HG02943 (cell line): ENCODE measurements around the gene RNASE4.
"Not testable (repeated sequence)": the region's sequence is repeated elsewhere in the genome, so short reads cannot be mapped to it uniquely, and the experiment has no call there.

Experiments
- ATAC-seq: cut with Tn5 transposase; IDR thresholded peaks from one replicate; pipeline ENCODE4 v1.9.1; 2021; ENCODE audit warnings: mild to moderate bottlenecking, low read depth, moderate library complexity; ENCODE audit not compliant: unreplicated experiment

The RNASE4 gene

GRCh38 chr14:20697273-20698017, 13.1 kb downstream of the RNASE4 start:
- no peak for ATAC-seq

DNA sequence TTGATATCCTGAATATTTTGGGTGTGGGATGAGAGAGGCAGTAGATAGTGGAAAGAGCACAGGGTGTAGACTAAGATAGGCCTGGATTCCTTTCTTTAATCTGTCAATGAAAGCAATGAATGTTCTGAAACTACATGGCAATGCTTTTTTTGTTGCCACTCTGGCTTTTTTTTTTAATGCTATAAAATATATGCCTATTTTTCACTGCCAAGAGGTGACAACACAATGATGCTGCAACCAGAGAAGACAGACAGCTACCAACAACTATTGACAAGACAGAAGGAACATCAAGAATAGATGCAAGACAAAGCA, 13.6 kb downstream of the RNASE4 start:
- no peak for ATAC-seq

DNA sequence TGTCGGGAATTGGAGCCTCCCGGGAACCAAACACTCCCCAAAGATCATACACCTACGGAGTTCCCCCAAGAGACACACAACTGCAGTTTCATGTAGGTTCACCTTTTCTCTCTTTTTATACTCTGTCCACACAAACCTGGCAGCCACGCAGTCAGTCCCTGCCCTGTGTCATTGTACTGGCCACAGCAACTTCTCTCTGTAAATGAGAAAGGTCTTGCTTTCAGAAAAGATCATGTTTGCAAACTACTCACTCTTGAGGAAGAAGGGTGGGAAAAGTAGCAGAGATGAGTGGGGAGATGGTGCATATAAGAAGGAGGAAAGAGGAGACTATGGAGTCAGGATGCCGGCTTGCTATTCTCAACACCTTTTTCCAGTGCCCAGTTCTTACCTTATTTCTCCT, 14.6 kb downstream of the RNASE4 start:
- ATAC-seq: no peak

DNA sequence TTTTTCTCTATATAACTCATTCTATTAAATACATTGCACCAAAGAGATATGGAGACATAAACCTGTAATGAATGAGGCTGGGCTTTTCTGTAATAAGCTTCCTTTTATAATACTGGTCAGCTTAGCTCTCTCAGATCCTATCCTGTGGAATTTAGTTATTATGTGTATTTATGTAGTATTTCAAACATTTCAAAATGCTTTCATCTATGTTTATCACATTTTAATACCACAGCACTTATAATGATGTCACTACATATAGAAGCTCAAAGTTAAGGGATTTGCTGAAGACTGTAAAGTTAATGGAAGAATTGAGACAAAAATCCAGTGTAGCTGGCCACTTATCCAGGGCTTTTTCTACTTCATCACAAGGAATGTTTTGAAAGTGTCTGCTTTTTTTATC, 15.6 kb downstream of the RNASE4 start:
- no peak for ATAC-seq

- not testable (repeated sequence) for ATAC-seq
Measured at GRCh38 chr14:20700965-20701364, 16.6 kb downstream of the RNASE4 start.

DNA sequence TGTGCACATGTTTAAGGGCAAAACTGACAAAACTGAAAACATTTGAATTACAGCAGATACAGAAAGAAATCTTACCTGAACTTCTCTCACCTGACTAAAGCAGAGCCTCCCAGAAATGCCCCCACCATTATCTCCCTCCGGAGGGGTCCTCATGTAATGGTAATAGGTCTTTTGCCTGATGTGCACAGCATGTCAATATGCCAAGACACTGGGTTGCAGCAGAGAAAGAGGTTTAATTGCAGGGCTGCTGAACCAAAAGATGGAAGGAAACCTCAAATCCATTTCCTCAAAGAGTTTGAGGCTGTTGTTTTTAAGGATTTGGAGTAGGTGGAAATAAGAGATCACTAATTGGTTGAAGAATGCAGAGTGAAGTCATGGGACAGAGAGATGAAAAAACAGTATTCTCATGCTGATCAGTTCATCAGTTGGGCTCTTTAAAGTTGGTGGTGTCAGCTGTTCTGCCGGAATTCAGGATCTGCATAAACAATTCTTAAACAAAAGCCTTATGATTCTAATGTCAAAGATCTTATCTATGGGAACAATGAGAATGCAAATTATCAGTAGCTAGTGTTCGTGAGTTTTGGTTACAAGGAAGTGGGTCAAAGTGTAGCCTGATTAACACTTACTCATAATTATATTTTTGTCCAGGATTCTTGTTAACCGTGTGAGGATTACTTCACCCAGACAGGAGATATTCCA, 22.4 kb downstream of the RNASE4 start:
- no peak for ATAC-seq

DNA sequence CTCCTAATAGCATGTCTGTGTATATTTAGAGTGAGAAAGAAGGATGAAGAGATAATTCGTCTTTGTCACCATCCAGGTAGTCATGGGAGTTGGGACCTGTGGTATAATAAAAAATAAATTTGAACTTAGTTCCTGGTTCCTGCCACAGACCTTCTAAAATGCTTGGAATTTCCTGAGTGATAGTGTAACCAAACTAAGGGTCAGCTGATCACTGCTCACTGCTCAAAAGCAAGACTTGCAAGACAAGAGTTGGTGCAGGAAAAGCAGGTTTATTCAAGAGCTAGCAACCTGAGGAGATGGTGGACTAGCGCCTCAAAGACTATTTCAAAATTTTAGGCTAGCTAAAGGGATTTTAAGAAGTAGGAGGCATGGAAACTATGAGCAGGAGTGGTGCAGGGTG, 23.3 kb downstream of the RNASE4 start:
- no peak for ATAC-seq

- no peak for ATAC-seq
Measured at GRCh38 chr14:20711261-20711660, 26.9 kb downstream of the RNASE4 start.

DNA sequence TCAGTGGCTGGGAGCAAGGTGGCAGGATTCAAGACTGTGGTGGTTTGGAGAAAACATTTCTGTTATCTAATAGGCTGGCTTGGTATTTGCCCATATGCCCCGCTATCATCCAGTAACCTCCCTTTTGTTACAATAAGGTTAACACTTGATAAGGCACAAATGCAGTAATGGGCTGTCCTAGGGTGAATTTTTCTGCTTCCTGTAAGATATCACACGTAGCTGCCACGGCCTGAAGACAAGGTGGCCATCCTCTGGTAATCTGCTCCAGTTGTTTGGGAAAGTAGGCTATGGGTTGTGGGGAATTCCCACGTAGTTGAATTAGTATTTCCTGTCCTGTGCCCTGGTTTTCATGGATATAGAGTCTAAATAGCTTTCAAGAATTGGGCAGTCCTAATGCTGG, 27.3 kb downstream of the RNASE4 start:
- ATAC-seq: no peak

GRCh38 chr14:20712904-20713303, 28.5 kb downstream of the RNASE4 start:
- ATAC-seq: no peak

GRCh38 chr14:20714593-20715250, 30.4 kb downstream of the RNASE4 start:
- ATAC-seq: no peak

GRCh38 chr14:20719777-20720176, 35.4 kb downstream of the RNASE4 start:
- ATAC-seq: no peak

DNA sequence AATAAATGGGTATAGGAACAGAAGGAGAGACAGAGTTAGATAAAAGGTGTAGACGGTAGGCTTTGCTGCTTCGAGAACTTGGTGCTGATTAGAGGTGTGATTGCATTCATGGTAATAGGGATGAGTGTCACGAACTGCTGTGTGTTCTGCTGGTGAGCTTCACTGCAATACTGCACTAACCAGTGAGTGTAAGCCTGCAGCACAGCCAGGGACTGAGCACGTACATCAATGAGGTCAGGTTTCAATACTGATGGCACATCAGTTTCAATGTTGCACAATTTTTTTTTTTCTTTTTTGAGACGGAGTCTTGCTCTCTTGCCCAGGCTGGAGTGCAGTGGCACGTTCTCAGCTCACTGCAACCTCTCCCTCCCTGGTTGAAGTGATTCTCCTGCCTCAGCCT, 36.4 kb downstream of the RNASE4 start:
- ATAC-seq: no peak

- no peak for ATAC-seq
Measured at GRCh38 chr14:20722016-20722415, 37.7 kb downstream of the RNASE4 start.

DNA sequence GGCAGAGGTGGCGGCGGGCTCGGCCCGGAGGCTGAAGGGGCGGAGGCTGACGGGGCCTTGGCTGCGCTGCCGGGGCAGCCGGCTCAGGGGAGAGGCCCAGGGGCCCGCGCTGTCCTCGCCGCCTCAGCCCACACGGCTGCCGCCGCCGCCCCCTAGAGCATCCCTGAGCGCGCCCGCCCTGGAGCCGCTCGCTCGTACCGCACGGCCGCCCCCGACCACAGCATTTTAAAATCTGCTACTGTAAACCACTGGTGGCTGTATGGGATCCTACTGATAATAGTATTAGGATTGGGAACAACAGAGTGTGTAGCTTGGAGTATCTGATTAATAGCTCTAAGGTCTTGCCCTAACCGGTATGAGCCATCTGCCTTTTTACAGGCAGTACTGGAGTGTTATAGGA, 39.1 kb downstream of the RNASE4 start:
- no peak for ATAC-seq

- ATAC-seq: not testable (repeated sequence)
Measured at GRCh38 chr14:20726121-20726520, 41.8 kb downstream of the RNASE4 start.

DNA sequence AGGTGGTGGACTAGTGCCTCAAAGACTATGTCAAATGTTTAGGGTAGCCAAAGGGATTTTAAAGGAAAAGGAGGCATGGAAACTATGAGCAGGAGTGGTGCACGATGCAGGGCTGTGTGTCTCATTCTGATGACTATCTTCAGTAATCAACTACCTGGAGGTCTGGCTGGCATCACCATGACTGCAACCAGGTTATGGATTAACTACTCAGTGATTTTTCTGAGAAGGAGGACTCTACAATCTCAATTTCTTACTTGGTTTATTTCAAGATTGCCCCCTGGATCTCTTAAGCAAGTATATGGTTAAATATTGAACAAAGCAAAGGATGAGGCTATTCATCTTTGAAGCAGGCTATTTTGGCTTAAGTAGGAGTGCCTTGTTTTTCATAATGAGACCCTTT, 42.2 kb downstream of the RNASE4 start:
- ATAC-seq: no peak

DNA sequence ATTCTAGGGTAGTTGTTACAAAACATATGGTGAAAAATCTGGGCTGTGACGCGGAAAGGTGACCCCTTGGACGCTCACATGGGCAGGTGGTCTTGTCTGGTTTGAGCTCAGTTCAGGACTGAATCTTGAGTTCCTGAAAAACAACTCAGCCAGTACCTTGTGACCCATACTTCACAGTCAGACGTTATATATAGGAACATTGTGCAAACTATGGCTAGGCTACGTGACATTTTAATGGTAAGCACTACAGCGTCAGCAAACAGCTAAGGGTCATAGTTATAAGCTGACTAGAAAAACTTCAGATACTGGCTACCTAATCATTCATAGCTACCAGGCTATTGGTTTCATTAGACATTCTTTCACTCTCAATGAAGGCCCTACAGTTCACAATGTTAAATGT, 46.5 kb downstream of the RNASE4 start:
- ATAC-seq: no peak

- ATAC-seq: no peak
Measured at GRCh38 chr14:20732477-20732876, 48.1 kb downstream of the RNASE4 start.

DNA sequence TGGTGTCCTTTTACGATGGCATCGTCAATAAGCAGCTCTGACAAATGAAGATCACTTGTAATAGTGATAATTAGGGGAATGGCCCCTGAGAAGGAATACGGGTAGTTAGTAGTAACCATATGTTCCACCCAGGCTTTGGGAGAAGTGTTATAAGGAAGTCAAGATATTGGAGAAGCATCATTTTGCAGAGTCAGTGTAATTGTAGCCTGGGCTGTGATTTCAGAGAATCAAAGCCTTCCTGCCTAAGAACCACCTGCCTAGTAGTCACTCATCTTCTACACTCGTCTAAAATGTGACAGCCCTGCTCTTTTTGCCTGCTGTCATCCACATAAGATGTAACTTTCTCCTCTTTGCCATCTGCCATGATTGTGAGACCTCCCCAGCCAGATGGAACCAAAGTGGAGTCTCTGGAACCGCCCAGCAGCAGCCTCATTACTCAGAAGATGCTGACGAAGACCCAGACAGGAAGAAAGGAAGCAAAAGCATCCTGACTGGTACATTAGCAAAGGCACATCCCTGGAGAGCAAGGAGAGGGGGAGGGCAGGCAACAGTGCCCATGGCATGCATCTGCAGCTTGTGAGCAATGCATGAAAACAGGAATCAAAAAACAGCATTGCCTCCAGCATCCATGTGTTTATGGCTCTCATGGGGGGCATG, 48.7 kb downstream of the RNASE4 start:
- no peak for ATAC-seq

DNA sequence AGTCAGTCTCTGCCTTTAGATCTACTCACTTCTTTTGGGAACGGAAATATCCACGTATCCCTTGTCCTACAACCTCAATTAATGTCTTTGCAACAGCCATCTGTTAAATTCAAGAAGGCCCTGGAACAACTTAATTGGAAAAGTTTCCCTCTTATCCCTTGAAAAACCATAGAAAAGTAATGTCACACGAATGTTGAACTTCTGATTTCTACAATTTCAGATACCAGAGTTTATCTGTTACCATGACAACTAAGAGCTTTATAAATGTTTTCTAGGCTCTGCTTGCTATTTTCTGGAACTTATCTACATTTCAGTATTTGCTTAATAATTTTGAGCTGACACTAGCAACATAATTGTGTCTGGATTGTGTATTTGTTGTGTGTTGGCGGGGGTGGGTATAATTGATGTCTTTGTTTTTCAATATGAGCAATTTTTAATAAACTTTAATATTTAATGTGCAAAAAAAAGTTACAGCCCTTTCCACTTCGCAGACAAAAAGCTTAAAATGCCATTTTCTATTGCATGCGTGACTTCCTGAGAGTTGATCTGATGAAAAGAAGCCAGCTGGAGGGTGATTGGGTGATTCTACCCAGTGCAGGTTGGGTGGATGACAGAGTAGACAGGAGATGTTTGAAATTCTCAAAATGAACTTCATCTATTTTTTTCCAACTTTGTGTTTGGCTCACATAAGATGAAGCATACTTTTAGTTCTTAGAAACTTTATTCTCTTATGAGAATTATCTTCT, 49.5 kb downstream of the RNASE4 start:
- ATAC-seq: no peak
